Astrocyte (in vitro differentiated cells and primary cell): ENCODE results near the gene CTCF. TPM values are rescaled to one million over a fixed set of nuclear protein-coding genes. Genes with fewer than 3 reads are reported as not detected.

Source experiments
- DNase-seq: peaks from one replicate; pipeline ENCODE4 v3.0.0-alpha.2; 2010; ENCODE audit warnings: low read depth
- FAIRE-seq: peaks from 2 replicates; lab custom pipeline; 2011; peaks lifted over from hg19 to GRCh38; lab: Jason Lieb, UNC
- H2AFZ ChIP-seq: 2 replicates; pipeline ENCODE4 v1.6.0; 2012; ENCODE audit warnings: low read depth, low read length, inconsistent platforms
- H3K27ac ChIP-seq: 2 replicates; pipeline ENCODE4 v1.5.1; 2011; ENCODE audit warnings: low read depth, low read length, inconsistent platforms
- H3K27me3 ChIP-seq: 2 replicates; pipeline ENCODE4 v1.6.0; 2011; ENCODE audit warnings: low read length, inconsistent platforms; ENCODE audit not compliant: insufficient read depth
- H3K36me3 ChIP-seq: 2 replicates; pipeline ENCODE4 v1.5.1; 2011; ENCODE audit warnings: low read length, inconsistent platforms; ENCODE audit not compliant: insufficient read depth
- H3K4me1 ChIP-seq: 2 replicates; pipeline ENCODE4 v1.5.1; 2011; ENCODE audit warnings: low read length, inconsistent platforms; ENCODE audit not compliant: insufficient read depth
- H3K4me2 ChIP-seq: 2 replicates; pipeline ENCODE4 v1.6.0; 2012; ENCODE audit warnings: low read length, inconsistent platforms
- H3K4me3 ChIP-seq: 2 replicates; pipeline ENCODE4 v1.5.1; 2011; ENCODE audit warnings: low read depth, mild to moderate bottlenecking, low read length, inconsistent platforms; ENCODE audit not compliant: insufficient read depth
- H3K79me2 ChIP-seq: 2 replicates; pipeline ENCODE4 v1.6.0; 2012; ENCODE audit warnings: mild to moderate bottlenecking, low read length, inconsistent platforms; ENCODE audit not compliant: insufficient read depth
- H3K9ac ChIP-seq: 2 replicates; pipeline ENCODE4 v1.6.0; 2012; ENCODE audit warnings: mild to moderate bottlenecking, low read length, inconsistent platforms
- H3K9me3 ChIP-seq: 2 replicates; pipeline ENCODE4 v1.5.1; 2012; ENCODE audit warnings: low read depth, mild to moderate bottlenecking, low read length, inconsistent platforms; ENCODE audit not compliant: insufficient read depth
- H4K20me1 ChIP-seq: 2 replicates; pipeline ENCODE4 v1.6.0; 2012; ENCODE audit warnings: low read length, inconsistent platforms; ENCODE audit not compliant: insufficient read depth
- H3K27ac Mint-ChIP-seq: one replicate; pipeline ENCODE4 v1.8.0; 2021; ENCODE audit warnings: mild to moderate bottlenecking, mixed read lengths; ENCODE audit not compliant: unreplicated experiment
- H3K27me3 Mint-ChIP-seq: one replicate; pipeline ENCODE4 v1.8.0; 2021; ENCODE audit warnings: low read depth, mixed read lengths; ENCODE audit not compliant: unreplicated experiment
- H3K36me3 Mint-ChIP-seq: one replicate; pipeline ENCODE4 v1.8.0; 2021; ENCODE audit warnings: low read depth, mixed read lengths; ENCODE audit not compliant: unreplicated experiment
- H3K4me1 Mint-ChIP-seq: one replicate; pipeline ENCODE4 v1.8.0; 2021; ENCODE audit warnings: low read depth, mixed read lengths; ENCODE audit not compliant: unreplicated experiment
- H3K4me3 Mint-ChIP-seq: one replicate; pipeline ENCODE4 v1.8.0; 2021; ENCODE audit warnings: mild to moderate bottlenecking, moderate library complexity, mixed read lengths; ENCODE audit not compliant: unreplicated experiment
- H3K9me3 Mint-ChIP-seq: one replicate; pipeline ENCODE4 v1.8.0; 2021; ENCODE audit warnings: mild to moderate bottlenecking, mixed read lengths; ENCODE audit not compliant: unreplicated experiment
- EZH2 ChIP-seq: IDR thresholded peaks from 2 replicates; pipeline ENCODE4 v1.6.1; 2012; ENCODE audit warnings: mild to moderate bottlenecking, low read length, inconsistent platforms; ENCODE audit not compliant: insufficient read depth
- total RNA-seq: library from RNA; stranded (reverse); gene quantifications from 2 replicates; pipeline ENCODE4 v1.2.1, GENCODE V29; 2021
- TF ChIP-seq, protein P1 (sequence below): IDR thresholded peaks from 2 replicates; pipeline ENCODE4 v1.5.1; 2011; ENCODE audit warnings: low read depth, mild to moderate bottlenecking, inconsistent platforms, low read length, moderate library complexity; ENCODE audit not compliant: insufficient read depth

CTCF gene
- total RNA-seq, 1 donor from 2014 or later = 26.8 TPM

DNA sequence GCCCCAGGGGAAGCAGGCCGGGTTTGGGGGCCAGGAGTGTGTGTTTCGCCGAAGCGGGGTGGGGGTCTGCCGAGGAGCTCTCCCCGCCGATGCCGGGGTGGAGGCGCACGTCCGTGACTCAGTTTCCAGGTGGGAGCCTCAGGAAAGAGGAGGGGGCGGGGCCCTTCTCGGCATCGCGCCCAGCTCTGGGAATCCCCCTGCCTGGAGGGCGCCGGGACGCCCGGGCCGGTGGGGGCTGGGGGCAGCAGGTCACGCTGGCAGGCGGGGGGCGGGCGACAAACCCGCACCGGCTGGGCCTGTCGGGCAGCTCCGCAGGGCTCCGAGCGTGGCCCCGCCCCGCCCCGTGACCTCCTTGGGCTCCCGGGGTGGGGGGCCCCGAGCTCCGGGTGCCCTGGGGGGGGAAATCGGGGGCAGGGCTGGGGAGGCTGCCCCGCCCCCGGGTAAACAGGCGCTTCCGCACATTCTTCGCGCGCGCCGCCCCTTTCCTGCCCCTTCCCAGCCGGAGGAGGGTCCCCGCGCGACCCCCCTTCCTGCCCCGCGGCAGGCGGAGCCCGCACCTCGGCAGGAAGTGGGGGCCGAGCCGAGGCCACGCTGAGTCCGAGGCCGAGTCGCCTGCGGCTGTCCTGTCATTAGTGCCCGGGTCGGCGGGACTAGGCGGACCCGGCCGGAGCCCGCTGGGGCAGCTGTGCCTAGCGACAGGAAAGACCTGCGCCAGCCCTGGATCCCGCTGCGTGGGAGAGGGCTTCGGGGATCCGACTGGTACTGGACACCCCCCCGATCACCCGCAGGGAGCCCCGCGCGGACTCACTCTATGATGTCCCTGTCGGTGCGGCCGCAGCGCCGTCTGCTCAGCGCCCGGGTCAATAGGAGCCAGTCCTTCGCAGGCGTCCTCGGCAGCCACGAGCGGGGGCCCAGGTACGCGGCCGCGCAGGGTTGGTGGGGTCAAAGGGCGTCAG lies 24.4 kb upstream of the CTCF start:
- Histone ChIP-seq H3K4me3 (peak overlapping the region; percentile 67), H3K27ac (peak overlapping the region; percentile 55), H3K9ac (peak overlapping the region; percentile 86), H3K27me3 (no peaks in the 10 kb centered on the region), H3K4me2 (peak overlapping the region; percentile 98), H2AFZ (no peak overlapping the region), H3K9me3 (no peaks in the 10 kb centered on the region), H4K20me1 (peaks cover 94% of the 10 kb centered on the region), H3K4me1 (peaks cover 35% of the 10 kb centered on the region), H3K79me2 (peaks cover 78% of the 10 kb centered on the region), H3K36me3 (peaks cover 11% of the 10 kb centered on the region)
- Mint-ChIP-seq H3K4me3 (peak overlapping the region; percentile 85), H3K36me3 (peaks cover 22% of the 10 kb centered on the region), H3K27ac (no peak overlapping the region), H3K9me3 (no peaks in the 10 kb centered on the region), H3K27me3 (no peaks in the 10 kb centered on the region), H3K4me1 (peaks cover 36% of the 10 kb centered on the region)
- TF ChIP-seq, protein P1, sequence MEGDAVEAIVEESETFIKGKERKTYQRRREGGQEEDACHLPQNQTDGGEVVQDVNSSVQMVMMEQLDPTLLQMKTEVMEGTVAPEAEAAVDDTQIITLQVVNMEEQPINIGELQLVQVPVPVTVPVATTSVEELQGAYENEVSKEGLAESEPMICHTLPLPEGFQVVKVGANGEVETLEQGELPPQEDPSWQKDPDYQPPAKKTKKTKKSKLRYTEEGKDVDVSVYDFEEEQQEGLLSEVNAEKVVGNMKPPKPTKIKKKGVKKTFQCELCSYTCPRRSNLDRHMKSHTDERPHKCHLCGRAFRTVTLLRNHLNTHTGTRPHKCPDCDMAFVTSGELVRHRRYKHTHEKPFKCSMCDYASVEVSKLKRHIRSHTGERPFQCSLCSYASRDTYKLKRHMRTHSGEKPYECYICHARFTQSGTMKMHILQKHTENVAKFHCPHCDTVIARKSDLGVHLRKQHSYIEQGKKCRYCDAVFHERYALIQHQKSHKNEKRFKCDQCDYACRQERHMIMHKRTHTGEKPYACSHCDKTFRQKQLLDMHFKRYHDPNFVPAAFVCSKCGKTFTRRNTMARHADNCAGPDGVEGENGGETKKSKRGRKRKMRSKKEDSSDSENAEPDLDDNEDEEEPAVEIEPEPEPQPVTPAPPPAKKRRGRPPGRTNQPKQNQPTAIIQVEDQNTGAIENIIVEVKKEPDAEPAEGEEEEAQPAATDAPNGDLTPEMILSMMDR = no peak
- no peak for TF ChIP-seq EZH2
- no peak for DNase-seq
- no peak for FAIRE-seq

DNA sequence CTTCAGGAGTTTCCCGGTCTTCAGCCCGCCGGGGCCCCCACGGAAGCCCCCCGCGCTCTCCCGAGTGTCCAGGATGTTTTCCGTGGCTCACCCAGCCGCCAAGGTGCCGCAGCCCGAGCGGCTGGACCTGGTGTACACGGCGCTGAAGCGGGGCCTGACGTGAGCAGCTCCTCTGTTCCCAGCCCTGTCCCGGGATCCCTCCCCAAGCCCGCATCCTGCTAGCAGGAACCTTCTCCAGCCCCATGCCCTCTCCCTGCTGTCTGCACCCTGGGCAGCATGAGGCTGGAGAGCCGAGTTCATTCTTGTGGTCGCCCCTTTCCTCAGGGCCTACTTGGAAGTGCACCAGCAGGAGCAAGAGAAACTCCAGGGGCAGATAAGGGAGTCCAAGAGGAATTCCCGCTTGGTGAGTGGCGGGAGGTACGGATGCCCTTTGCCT lies 23.6 kb upstream of the CTCF start:
- peaks cover 30% of the 10 kb centered on the region for H3K4me1 Mint-ChIP-seq
- peaks cover 35% of the 10 kb centered on the region for H3K4me1 ChIP-seq
- no peak for TF ChIP-seq EZH2
- TF ChIP-seq, protein P1 = no peak
- H3K27me3 ChIP-seq = no peaks in the 10 kb centered on the region
- no peaks in the 10 kb centered on the region for H3K27me3 Mint-ChIP-seq
- H4K20me1 ChIP-seq = peaks cover 95% of the 10 kb centered on the region
- DNase-seq = peak; percentile 61
- no peak overlapping the region for H3K27ac ChIP-seq
- peak overlapping the region; percentile 67 for H3K4me3 ChIP-seq
- H3K36me3 Mint-ChIP-seq = peaks cover 20% of the 10 kb centered on the region
- no peak overlapping the region for H2AFZ ChIP-seq
- peak overlapping the region; percentile 86 for H3K9ac ChIP-seq
- peaks cover 74% of the 10 kb centered on the region for H3K79me2 ChIP-seq
- no peak for FAIRE-seq
- H3K9me3 ChIP-seq = no peaks in the 10 kb centered on the region
- peak overlapping the region; percentile 68 for H3K27ac Mint-ChIP-seq
- peaks cover 1% of the 10 kb centered on the region for H3K9me3 Mint-ChIP-seq
- peak overlapping the region; percentile 98 for H3K4me2 ChIP-seq
- peak overlapping the region; percentile 78 for H3K4me3 Mint-ChIP-seq
- H3K36me3 ChIP-seq = peaks cover 11% of the 10 kb centered on the region
